Psoas muscle (tissue), 8 donors: ENCODE measurements around the gene LUC7L3. TPM values are rescaled to one million over a fixed set of nuclear protein-coding genes. Genes with fewer than 3 reads are reported as not detected.

Experiments
- ATAC-seq, 4 donors: fragments of 200-7000 bp; cut with Tn5 transposase; one replicate each; pipeline ENCODE4 v1.9.1; 2020; ENCODE audit warnings: moderate library complexity in 3 of 4, mild to moderate bottlenecking in 2 of 4
- DNase-seq, 2 donors: peaks; one replicate each; pipeline ENCODE4 v3.0.0-alpha.2; 2020
- H3K27ac ChIP-seq: fragments of 200-600 bp; one replicate; pipeline ENCODE4 v1.8.0; 2022
- H3K27me3 ChIP-seq, 3 donors: fragments of 200-600 bp in 1 of 3; one replicate each; pipeline versions ENCODE4 v1.6.1 to v1.8.0; 2013 to 2022; ENCODE audit warnings: low read length in 2 of 3, mild to moderate bottlenecking in 2 of 3, moderate library complexity in 1 of 3; ENCODE audit not compliant: insufficient read depth in 3 of 3
- H3K36me3 ChIP-seq, 2 donors: fragments of 200-600 bp in 1 of 2; one replicate each; pipeline versions ENCODE4 v1.6.1 to v1.8.0; 2013 to 2022; ENCODE audit warnings: low read depth in 1 of 2, mild to moderate bottlenecking in 1 of 2, moderate library complexity in 1 of 2; ENCODE audit not compliant: insufficient read depth in 1 of 2
- H3K4me1 ChIP-seq: fragments of 200-600 bp; one replicate; pipeline ENCODE4 v1.8.0; 2022
- H3K4me3 ChIP-seq: fragments of 200-600 bp; one replicate; pipeline ENCODE4 v1.8.0; 2022; ENCODE audit warnings: mild to moderate bottlenecking
- H3K9me3 ChIP-seq: fragments of 200-600 bp; one replicate; pipeline ENCODE4 v1.8.0; 2022
- WGBS, 3 donors: extraction: QIAGEN DNeasy Blood & Tissue Kit; methylation state at CpG; one replicate each; pipeline versions ENCODE4 v1.1.6 to v1.1.7; 2013; 5-methylcytosine and 5-hydroxymethylcytosine counted together
- intact Hi-C, 2 donors: fragments of 100-400 bp; cut with DNase I; formaldehyde crosslinking; loops; one replicate each; pipeline versions ENCODE4 v1.11.0 to v1.14.2; 2022
- polyA plus RNA-seq, 3 donors: library from polyadenylated mRNA; stranded (reverse); fragments of 200-250 nt; gene quantifications; one replicate each; pipeline ENCODE4 v1.2.3, GENCODE V29; 2013
- total RNA-seq, 4 donors: library from RNA; stranded (reverse); fragmentation: NEBNext Ultra II Directional in 2 of 4; extraction: Animal tissue kit (Norgen Biotek cat#: 25700) in 2 of 4; gene quantifications; one replicate each; pipeline versions ENCODE4 v1.2.1 to v1.2.4, GENCODE V29; 2021 to 2023
- TF ChIP-seq, protein P1 (sequence below): fragments of 200-600 bp; IDR thresholded peaks from one replicate; pipeline ENCODE4 v1.8.0; 2022; ENCODE audit warnings: antibody characterized with exemption
- donor health status: healthy with polysubstance abuse.
- donor health status: DM: no; HTN: no; CAD: no; lungs with moderate emphysema.
- donor health status: Bipolar disorder and iron deficiency.
- donor health status: healthy.
- donor health status: DM: yes; HTN: yes; CAD: no.
- donor health status: DM: no; HTN: no; CAD: no.
- donor health status: DM: no; HTN: no; CAD: no.
- donor health status: DM: yes; HTN: yes; CAD: no.

The LUC7L3 gene
- total and polyA plus RNA-seq, 7 donors: 25.4 to 108 (median 49.2) TPM

DNA sequence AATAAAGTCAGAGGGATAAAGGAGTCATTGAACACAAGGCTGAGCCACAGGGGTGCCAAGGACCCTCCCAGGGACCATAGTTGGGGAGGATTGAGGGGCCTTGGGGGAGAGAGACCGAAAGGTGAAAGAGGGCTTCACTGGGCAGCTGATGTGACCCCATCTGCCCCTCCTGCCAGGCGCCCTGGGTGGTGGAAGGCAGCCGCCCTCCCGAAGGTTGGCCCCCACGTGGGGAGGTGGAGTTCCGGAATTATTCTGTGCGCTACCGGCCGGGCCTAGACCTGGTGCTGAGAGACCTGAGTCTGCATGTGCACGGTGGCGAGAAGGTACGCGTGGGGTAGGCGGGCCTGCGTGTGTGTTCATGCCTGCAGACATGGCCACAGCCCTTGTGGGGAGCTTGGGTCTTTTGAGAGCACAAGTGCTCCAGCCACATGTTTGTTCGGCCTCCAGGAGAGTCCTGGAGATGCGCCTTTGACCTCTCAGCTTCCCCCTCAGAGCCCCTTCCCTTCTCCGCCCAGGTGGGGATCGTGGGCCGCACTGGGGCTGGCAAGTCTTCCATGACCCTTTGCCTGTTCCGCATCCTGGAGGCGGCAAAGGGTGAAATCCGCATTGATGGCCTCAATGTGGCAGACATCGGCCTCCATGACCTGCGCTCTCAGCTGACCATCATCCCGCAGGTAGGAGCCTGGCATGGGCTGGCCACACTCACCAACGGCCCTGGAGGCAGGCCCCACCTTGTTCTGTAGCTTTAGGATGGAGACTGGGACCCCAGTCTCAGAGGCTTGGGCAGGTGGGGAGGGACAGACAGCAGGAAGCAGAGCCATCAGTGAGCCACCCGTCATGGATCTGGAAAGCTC lies 35.7 kb upstream of the LUC7L3 start:
- no peaks in the 10 kb centered on the region for H3K36me3 ChIP-seq
- WGBS, 3 donors: 92 to 94% (median 93%) methylated on average over 27 to 28 of the region's 28 CpGs
- intact Hi-C loops: loop anchor here in 1 of 2 donors (5.0 kb wide), 2 partner anchors 51 to 131 kb away; partner anchors contain the start of gene ABCC3
- H3K27me3 ChIP-seq: no peaks in the 10 kb centered on the region
- no peak for ATAC-seq
- no peak for DNase-seq
- TF ChIP-seq, protein P1, sequence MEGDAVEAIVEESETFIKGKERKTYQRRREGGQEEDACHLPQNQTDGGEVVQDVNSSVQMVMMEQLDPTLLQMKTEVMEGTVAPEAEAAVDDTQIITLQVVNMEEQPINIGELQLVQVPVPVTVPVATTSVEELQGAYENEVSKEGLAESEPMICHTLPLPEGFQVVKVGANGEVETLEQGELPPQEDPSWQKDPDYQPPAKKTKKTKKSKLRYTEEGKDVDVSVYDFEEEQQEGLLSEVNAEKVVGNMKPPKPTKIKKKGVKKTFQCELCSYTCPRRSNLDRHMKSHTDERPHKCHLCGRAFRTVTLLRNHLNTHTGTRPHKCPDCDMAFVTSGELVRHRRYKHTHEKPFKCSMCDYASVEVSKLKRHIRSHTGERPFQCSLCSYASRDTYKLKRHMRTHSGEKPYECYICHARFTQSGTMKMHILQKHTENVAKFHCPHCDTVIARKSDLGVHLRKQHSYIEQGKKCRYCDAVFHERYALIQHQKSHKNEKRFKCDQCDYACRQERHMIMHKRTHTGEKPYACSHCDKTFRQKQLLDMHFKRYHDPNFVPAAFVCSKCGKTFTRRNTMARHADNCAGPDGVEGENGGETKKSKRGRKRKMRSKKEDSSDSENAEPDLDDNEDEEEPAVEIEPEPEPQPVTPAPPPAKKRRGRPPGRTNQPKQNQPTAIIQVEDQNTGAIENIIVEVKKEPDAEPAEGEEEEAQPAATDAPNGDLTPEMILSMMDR: no peak
- peaks cover 17% of the 10 kb centered on the region for H3K4me1 ChIP-seq
- no peak overlapping the region for H3K4me3 ChIP-seq
- no peaks in the 10 kb centered on the region for H3K9me3 ChIP-seq
- H3K27ac ChIP-seq: no peak overlapping the region

DNA sequence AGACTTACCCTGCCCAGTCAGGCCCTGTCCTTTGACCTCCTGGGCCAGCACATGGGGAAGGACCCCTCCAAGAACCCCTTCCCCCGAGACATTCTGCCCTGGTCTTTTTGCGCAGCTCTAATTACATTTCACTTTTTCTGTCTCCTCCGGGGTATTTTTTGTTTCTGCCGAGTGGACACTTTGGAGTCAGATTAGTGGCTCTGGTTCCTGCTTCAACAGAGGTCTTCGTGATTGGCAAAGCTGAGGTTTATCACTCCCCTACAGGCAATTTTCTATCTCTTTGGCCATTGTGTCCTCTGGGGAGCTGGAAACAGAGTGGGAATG lies 35.2 kb upstream of the LUC7L3 start:
- Histone ChIP-seq H3K4me1 (peaks cover 17% of the 10 kb centered on the region), H3K27ac (no peak overlapping the region), H3K9me3 (no peaks in the 10 kb centered on the region), H3K27me3 (no peaks in the 10 kb centered on the region), H3K36me3 (no peaks in the 10 kb centered on the region), H3K4me3 (no peak overlapping the region)
- ATAC-seq (no peak), DNase-seq (no peak)
- 86 to 89% (median 87%) methylated on average over 5 of the region's 5 CpGs for WGBS, 3 donors
- TF ChIP-seq, protein P1: no peak
- intact Hi-C loops: loop anchor here in 1 of 2 donors (5.0 kb wide), 2 partner anchors 52 to 132 kb away; partner anchors contain the start of gene ABCC3

DNA sequence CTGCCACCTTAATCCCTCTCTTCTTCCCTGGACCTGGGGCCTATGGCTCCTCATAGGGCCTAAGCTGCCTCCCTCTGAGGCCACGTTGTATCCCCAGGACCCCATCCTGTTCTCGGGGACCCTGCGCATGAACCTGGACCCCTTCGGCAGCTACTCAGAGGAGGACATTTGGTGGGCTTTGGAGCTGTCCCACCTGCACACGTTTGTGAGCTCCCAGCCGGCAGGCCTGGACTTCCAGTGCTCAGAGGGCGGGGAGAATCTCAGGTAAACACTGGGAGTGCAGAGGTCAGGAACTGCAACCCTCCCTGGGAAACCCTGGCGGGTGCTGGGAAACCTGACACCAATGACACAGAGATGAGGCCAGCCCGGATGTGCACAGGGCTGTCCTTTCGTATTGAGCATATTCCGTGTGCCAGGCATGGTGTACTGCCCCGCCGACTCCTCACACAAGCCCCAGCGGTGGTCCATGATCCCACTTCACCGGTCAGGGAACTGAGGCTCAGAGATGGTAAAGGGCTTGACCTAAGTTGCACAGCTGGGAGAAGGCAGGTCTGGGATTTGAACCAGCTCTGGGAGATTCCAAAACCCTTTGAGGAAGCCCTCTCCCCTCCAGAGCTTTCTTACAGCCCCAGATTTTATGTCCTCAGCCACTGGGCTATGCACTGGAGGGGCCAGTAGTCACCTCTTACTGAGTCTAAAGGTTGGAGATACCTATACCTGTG lies 34.6 kb upstream of the LUC7L3 start:
- Histone ChIP-seq H3K4me1 (peaks cover 17% of the 10 kb centered on the region), H3K4me3 (no peak overlapping the region), H3K27me3 (no peaks in the 10 kb centered on the region), H3K27ac (no peak overlapping the region), H3K9me3 (no peaks in the 10 kb centered on the region), H3K36me3 (no peaks in the 10 kb centered on the region)
- DNase-seq (no peak), ATAC-seq (peak in 2 of 4 donors; percentile 43)
- TF ChIP-seq, protein P1: no peak
- WGBS, 3 donors: 65 to 67% (median 65%) methylated on average over 15 of the region's 15 CpGs
- intact Hi-C loops: loop anchor here in 1 of 2 donors (5.0 kb wide), 2 partner anchors 52 to 132 kb away; partner anchors contain the start of gene ABCC3

DNA sequence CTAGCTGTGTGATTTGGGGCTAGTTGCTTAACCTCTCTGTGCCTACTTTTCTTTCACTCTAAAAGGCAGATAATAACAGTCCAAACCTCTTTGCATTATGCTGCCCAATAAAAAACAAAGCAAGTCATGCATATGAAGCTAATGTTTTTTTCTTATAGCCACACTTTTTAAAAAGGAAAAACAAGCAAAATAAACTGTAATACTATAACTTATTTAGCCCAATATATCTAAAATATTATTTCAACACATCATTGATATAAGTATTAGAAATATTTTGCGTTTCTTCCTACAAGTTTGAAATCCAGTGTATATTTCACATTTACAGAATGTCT lies 34.1 kb upstream of the LUC7L3 start:
- Histone ChIP-seq H3K27me3 (no peaks in the 10 kb centered on the region), H3K4me1 (peaks cover 17% of the 10 kb centered on the region), H3K9me3 (no peaks in the 10 kb centered on the region), H3K36me3 (no peaks in the 10 kb centered on the region), H3K4me3 (no peak overlapping the region), H3K27ac (no peak overlapping the region)
- TF ChIP-seq, protein P1: no peak
- WGBS, 3 donors: 90 to 95% (median 94%) methylated on average over 1 of the region's 1 CpG
- intact Hi-C loops: no loop called here
- DNase-seq (no peak), ATAC-seq (no peak)
